GM18867 (cell line): ENCODE results near the gene PLG.
"Not testable (repeated sequence)": the region's sequence is repeated elsewhere in the genome, so short reads cannot be mapped to it uniquely, and the experiment has no call there.

Experiments used
- ATAC-seq: cut with Tn5 transposase; IDR thresholded peaks from one replicate; pipeline ENCODE4 v1.9.1; 2021; ENCODE audit warnings: mild to moderate bottlenecking, moderate library complexity; ENCODE audit not compliant: unreplicated experiment

Gene PLG

DNA sequence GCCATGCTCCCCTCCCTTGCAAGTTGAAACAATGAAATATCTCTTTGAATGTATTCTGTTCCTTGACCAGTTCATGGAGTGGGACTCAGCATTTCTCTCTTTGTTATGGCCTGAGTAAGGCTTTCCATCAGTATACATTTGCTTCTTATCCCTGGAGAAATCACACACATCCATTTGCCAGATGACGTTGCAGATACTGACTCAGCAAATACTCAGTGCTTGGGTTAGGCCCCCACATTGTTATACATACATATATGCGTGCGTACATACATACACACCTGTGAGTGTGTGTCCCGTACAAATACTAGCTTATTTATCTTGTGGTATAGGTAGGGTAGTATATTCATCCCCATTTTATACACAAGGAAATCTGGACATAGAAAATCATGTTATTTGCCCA is 72.4 kb downstream of the PLG start:
- ATAC-seq, result no peak

DNA sequence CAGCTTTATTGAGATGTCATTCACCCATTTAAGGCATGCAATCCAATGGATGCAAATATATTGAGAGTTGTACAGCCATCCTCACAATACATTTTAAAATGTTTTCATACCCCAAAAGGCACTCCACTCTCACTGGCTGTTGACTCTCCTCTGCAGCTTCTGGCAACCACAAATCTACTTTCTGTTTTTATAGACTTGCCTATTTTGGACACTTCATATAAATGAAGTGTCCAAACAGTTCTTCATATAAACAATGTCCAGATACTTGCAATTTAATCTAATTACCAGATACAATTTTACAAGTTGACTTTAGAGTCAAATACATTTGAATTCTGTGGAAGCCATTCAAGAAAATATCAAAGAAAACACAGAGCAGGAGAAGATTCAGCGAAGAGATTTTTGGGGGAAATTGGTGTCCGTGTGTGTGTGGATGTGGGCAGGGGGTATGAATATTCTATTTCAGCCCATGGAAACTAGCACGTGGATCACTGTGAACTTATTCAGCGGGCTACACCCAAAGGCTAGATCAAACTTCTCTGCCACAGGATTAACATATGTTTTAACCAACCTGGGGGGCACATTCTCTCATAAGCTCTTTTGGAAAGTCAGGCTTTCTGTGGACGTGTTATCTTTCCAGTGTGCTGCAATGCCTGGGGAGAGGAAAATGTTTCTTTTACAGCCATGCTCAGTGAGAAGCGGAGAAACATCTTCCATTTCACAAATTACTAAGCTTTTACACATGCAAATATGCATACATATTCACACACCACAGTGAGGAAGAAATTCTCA is 73.9 kb downstream of the PLG start:
- ATAC-seq, result peak; percentile 91

DNA sequence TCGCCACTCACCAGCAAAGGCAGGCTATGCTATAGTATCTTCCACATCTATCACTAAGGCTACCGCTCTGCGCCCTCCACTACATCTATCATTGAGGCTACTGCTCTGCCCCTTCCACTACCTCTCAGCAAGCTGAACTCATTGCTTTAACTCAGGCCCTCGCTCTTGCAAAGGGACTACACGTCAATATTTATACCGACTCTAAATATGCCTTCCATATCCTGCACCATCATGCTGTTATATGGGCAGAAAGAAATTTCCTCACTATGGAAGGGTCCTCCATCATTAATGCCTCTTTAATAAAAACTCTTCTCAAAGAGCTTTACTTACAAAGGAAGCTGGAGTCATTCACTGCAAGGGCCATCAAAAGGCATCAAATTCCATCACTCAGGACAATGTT is 77.1 kb downstream of the PLG start:
- ATAC-seq, result not testable (repeated sequence)

DNA sequence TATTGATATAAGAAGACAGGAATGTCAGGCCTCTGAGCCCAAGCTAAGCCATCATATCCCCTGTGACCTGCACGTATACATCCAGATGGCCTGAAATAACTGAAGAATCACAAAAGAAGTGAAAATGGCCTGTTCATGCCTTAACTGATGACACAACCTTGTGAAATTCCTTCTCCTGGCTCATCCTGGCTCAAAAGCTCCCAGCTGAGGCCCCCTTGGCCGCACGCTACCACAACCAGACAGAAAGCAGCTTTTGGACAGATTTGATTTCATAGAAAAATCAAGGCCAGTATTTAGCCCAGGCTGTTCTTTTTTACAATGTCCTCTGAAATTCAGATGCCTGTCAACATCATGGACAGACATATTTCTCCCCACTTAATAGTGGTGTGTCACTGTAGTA is 78.6 kb downstream of the PLG start:
- not testable (repeated sequence) for ATAC-seq

DNA sequence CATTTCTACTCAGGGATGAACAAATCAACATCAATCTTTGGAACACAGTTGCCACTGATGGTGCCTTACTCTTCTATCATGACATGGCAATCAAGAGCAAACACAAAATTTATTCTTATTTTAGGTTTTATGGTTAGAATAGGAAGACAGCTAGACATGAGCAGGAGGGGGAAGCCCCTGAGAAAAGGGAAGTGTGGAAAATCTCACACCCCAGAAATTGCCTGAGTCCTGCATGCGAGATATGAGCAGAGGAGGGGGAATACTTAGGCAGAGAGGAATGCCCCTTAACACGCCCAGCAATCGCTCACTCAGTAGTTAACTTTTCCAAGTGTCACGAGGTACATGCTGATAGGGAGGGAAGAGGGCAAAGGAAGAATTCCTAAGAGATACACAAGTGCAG is 79.3 kb downstream of the PLG start:
- no peak for ATAC-seq

DNA sequence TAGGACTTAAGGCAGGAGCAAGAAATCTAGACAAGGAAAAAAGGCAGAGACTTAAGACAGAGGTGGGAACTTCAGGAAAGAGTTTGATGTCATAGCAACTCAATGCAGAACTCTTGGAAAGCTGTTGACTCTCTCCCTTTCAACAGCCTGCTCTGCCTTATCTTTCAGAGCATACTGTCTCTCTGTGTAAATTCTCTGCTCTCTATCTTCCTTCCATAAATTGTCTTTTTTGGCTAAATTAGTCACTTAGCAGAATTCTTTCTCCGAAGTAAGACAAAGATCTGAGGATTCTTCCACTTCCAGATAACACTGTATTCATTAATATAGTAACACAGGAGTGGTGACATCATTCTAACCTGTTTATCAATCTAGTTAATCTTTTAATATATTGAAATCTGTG is 80.2 kb downstream of the PLG start:
- no peak for ATAC-seq

DNA sequence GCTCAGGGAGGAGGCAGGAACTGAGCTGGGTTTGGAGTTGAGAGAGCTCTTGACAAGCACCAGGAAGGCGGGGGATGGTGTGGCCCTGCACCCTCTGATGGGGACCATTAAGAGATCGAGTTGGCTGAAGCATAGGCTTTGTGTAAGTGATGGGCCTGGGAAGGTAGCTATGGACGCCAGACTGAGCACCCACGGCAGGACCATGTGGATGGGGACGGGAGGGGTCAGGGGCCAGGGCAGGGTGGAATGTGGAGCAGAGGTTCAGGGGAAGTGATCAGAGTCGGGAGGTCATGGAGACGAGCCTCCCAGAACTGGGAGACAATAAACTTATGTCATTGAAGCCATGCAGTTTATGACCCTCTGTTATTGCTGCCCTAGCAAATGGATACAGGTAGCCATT is 81.7 kb downstream of the PLG start:
- ATAC-seq, result no peak

DNA sequence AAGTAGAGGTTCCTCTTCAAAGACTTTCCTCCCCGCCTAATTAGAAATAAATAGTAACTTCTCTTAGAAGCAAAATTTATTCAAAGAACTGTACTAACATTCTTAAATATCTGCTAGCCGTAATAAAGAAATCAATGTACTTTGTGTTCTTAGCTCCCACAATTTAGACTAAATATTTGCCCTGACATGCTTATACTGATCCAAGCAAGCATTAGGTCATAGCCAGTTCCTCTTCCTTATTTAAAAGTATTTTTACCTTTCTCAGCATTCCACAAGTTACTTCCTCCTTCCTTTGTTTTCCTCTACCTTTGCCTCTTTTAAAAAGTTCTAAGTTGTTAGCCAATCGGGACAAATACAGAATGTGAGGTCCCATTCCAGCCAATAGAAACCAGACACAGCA is 86.1 kb downstream of the PLG start:
- ATAC-seq, result not testable (repeated sequence)

DNA sequence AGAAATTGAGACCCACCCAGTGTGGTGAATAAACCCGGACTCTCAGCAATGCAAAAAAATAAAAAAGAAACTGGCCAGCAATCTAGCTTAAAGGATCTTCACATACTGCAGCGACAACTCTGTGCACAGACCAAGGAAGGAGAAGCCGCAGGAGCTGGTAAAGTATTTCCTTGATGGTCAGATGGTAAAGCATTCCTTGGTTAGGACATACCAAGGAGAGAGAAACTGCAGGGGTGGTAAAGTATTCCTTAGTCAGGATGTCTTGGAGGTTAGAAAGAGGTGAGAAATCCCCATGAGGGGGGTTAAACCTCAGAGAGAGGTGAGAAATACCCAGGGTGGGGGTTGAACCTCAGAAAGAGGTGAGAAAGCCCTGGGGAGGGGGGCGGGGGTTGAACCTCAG is 86.8 kb downstream of the PLG start:
- ATAC-seq, result no peak

DNA sequence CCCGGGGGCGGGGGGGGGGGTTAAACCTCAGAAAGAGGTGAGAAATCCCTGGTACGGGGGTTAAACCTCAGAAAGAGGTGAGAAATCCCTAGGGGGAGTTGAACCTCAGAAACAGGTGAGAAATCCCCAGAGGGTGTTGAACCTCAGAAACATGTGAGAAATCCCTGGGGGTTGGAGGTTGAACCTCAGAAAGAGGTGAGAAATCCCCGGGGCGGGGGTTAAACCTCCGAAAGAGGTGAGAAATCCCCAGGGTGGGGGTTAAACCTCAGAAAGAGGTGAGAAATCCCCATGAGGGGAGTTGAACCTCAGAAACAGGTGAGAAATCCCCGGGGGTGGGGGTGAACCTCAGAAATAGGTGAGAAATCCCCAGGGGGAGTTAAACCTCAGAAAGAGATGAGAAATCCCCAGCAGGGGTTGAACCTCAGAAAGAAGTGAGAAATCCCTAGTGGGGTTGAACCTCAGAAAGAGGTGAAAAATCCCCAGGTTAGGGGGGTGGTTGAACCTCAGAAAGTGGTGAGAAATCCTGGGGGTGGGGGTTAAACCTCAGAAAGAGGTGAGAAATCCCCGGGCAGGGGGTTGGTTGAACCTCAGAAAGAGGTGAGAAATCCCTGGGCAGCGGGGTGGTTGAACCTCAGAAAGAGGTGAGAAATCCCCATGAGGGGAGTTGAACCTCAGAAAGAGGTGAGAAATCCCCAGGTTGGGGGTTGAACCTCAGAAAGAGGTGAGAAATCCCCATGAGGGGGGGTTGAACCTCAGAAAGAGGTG is 87.4 kb downstream of the PLG start:
- ATAC-seq, result no peak

DNA sequence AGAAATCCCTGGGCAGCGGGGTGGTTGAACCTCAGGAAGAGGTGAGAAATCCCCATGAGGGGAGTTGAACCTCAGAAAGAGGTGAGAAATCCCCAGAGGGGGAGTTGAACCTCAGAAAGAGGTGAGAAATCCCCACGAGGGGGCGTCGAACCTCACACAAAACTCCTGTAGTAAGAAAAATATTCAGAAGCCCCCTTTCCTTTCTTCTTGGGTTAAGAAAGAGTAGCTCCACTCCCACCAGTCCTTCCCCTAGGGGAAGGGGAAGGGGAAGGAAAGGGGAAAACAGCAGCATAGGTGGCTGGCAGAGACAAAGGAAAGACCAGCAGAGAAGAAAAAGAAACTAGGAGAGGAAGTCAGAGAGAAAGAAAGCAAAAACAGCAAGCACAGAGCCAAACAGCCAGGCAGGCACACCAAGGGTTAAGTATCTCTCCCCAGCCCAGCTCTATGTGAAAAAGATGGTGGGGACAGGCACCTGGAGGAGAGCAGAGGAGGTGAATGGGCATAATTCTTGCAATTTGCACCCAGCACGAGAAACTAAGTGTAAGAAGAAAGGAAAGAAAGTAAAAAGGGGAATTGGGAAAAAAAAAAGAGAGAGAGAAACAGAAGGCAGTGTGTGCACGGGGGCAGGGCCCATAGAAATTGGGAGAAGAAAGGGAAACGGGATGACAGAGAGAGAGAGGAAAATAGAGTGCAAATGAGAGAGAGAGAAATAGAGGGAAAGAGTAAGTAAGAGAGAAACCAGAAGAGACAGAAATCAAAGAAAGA is 88.2 kb downstream of the PLG start:
- peak; percentile 41 for ATAC-seq

DNA sequence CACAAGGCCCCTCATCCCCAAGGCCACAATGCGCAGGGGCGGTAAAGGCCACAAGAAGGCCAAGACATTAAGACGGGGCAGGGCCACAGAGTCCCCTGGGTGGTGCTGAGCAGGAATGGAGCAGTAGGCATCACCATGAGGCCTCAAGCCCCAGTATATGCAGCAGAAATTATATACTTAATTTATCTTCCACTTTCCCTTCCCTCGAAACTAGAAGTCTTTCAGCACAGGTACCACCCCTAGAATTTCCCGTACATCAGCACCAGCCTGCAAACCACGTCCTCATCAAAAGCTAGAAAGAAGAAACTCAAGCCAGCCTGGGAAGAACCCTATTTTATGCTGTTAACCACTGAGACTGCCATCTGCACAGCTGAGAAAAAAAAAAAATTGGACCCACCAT is 89.4 kb downstream of the PLG start:
- ATAC-seq, result peak; percentile 79

DNA sequence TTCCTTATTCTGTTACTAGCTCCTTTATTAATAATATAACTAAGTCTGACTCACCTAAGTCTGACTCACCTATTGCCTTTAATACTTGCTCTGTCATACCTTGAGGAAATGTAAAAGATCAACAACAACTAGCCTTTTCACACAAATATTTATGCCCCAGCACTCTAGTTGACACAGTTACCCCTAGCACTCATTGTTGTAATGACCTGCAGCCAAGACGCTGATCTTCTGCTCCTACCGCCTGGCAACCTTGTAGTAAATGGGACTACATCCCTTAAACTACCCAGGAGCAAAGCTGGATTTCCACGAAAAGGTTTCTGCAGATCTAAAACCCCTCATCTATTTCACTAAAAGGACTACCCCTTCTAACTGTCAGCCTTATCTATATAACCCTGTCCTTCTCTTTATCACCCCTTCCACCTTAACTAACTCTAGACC is 90.0 kb downstream of the PLG start:
- ATAC-seq, result peak; percentile 54

DNA sequence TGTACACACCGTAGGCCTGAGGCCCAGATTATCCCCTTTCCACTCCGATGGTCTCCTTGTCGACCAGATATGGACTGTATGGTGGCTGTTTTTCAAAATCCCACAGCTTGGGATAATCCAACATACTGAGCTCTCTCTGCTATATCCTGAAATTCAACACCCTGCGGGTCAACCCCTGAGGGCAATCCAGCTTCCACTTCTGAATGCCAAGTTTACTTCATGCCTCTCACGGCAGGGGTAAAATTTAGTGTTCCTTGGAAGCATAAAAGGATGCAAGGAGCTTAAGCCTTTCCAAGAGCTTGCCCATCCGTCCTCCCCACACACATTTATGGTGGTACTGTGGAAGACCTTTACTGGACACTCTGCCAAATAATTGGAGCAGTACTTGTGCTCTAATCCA is 90.7 kb downstream of the PLG start:
- ATAC-seq, result no peak

DNA sequence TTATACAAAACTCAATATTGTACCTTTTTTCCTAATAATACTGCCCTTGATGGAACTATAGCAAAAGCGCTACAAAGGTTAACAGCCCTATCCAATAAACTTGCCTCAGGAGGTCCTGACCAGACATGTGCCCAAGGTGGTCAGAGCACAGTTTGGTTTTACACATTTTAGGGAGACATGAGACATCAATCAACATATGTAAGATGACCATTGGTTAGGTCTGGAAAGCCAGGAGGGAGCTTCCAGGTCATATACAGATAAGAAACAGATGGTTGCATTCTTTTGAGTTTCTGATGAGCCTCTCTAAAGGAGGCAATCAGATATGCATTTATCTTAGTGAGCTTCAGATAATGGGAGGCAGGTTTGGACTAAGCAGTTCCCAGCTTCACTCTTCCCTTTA is 91.6 kb downstream of the PLG start:
- ATAC-seq, result no peak

DNA sequence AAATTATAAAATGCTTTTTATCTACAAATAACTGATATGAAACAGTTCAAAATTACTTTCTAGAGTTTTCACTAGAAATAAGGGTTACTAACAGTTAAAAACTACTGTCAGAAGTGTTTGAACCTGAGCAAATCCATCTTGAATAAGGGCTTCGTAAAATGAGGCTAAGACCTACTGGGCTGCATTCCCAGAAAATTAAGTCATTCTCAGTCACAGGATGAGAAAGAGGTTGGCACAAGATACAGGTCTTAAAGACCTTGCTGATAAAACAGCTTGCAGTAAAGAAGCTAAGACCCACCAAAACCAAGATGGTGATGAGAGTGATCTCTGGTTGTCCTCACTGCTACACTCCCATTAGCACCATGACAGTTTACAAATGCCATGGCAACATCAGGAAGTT is 93.7 kb downstream of the PLG start:
- no peak for ATAC-seq

DNA sequence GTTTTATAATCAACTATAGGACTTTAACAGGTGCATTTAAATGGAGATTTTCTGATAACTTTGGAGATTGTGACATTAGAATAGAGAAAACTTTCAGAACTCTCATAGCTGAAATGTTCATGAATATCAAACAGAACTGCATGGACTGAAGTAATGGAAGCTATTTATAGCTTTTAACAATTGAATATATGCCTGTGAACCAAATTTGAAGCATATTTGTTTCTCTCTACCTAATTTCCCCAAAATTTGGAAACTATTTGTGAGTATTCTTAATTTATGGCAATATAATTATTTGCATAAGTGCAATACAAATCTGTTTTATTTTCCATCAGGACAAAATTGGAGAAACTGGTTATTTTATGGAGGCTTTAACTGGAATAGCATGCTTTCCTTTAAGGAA is 96.6 kb downstream of the PLG start:
- no peak for ATAC-seq

DNA sequence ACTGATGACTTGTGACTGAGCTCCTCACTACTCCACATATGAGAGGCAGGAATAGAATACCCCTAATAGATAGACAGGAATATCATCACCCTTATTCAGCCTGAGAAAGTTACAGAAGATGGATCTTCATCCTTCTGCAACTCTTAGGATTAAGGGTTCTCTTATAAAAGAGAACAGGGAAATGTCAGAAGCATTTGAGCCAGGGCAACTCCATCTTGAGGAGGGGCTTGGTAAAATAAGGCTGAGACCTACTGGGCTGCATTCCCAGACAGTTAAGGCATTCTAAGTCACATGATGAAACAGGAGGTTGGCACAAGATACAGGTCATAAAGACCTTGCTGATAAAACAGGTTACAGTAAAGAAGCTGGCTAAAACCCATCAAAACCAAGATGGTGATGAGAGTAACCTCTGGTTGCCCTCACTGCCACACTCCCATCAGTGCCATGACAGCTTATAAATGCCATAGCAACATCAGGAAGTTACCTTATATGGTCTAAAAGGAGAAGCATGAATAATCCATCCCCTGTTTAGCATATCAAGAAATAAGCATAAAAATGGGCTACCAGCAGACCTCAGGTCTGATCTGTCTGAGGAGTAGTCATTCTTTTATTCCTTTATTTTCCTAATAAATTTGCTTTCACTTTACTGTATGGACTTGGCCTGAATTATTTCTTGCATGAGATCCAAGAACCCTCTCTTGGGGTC is 97.9 kb downstream of the PLG start:
- no peak for ATAC-seq

DNA sequence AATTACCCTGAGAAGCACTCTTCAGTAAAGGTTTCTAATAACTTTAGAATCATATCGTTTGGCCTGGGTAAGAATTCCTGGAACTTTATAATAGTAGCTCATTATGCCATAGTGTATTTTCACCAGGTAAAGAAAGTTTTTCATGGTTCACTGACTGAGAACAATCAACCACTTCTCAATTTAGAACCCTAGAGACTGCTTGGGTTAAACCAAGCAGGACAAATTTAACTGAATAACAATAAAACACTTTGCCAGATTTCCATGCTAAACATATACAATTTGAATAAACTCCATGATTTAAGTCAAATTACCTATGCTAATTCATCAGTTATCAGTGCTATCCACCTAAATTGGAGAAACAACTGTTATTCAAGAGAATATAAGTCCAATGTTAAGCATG is 99.4 kb downstream of the PLG start:
- ATAC-seq, result no peak

DNA sequence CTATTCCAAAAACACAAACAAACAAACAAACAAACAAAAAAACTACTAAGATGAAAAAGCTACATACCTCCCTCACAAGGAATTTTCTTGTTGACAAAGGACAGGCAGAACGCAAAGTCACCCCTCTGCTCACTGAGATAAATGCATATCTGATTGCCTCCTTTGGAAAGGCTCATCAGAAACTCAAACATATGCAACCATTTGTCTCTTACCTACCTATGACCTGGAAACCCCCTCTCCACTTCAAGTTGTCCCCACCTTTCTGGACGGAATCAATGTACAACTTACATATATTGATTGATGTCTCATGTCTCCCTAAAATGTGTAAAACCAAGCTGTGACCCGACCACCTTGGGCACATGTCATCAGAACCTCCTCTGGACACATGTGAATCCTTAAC is 100.0 kb downstream of the PLG start:
- ATAC-seq, result not testable (repeated sequence)
